NCI-H2107 (cell line): ENCODE results near the gene MKRN2.
"Not testable (repeated sequence)": the region's sequence is repeated elsewhere in the genome, so short reads cannot be mapped to it uniquely, and the experiment has no call there.

Experiments used
- DNase-seq: peaks from one replicate; lab custom pipeline; 2025; lab: John Stamatoyannopoulos, UW

The MKRN2 gene

DNA sequence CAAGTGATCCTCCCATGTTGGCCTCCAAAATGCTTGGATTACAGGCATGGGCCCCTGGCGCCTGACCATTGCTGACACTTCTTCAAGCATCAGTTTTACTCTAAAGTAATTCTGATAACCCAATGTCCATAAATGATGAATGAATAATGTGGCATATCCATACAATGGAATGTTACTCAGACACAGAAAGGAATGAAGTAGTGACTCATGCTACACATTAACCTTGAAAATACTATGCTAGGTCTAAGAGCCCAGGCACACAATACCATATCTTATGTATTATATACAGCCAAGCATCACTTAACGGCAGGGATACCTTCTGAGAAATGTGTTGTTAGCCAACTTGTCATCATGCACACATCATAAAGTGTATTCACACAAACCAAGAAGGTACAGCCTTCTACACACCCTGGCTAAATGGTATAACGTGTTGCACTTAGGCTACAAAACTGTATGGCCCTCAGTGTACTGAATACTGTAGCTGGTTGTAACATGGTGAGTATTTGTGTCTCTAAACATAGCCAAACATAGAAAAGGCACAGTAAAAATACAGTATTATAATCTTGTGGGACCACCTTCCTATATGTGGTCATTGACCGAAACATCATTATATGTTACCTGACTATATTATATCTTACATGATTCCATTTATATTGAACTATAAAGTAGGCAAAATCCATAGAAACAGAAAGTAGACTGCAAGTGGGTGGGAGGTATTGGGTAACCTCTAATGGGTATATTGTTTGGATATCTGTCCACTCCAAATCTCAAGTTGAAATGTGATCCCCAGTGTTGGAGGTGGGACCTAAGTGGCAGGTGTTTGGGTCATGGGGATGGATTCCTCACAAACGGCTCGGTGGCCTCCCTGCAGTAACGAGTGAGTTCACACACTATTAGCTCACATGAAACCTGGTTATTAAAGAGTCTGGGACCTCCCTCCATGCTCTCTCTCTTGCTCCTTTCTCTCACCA lies 31.4 kb downstream of the MKRN2 start:
- DNase-seq, result peak; percentile 75

DNA sequence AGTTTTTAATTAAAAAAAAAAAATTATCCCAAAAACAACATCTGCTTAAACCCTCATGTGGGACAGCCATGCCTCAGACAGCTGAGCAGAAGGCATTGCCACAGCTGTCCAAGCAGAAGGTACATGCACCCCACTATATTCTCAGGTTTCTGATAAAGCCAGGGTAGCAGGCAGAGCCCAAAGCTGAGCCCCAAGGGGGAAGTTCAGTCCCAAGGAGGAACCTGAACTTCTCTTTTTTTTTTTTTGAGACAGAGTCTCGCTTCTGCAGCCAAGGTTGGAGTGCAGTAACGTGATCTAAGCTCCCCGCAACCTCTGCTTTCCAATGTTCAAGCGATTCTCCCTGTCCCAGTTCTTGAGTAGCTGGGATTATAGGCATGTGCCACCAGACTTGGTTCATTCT lies 33.2 kb downstream of the MKRN2 start:
- no peak for DNase-seq

DNA sequence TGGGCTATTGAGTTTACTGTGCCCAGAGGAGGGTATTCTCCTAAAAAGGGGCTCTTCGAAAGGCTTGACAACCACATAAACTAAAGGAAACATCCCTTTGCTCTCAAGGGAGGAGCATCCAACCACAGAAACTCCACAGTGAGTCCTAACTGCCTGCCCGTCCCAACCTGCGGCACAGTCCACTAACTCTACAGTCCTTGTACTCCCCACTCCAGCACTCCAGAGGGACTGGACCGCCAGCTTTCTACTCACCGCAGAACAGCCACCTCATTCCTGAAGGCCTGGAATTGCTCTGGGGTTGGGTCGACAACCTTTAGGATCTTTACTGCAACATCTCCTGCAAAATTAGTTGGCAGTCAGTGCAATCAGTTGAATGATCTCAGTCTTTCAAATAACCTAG lies 34.6 kb downstream of the MKRN2 start:
- no peak for DNase-seq

DNA sequence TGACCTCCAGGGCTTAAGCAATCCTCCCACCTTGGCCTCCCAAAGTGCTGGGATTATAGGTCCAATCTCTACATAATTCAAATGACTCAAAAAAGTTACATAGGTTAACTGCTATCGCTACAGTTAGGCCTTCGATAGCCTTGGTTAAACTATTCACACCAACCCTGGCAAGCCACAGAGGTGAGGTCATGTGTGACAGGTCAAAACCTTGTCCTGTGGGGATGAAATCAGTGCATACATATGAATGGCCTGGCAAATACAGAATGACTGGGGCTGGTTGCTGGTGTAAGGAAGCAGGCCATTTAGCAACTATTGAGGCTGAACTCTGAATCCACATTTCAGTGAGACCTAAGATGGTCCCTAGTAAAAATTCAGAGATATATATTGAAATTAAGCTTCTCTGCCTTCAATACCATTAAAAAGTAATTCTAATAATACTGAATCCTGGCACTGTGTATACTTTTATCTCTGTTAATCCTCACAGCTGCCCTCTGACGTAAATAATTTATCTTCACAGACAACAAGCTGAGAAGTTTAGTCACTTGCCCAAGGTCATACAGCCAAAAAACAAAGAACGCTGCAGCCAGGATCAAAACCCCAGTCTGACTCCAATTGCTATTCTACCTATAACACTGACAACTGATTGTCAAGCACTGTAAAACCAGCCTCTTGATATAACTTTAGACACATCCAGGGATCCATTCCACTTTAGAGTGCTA lies 35.3 kb downstream of the MKRN2 start:
- no peak for DNase-seq

DNA sequence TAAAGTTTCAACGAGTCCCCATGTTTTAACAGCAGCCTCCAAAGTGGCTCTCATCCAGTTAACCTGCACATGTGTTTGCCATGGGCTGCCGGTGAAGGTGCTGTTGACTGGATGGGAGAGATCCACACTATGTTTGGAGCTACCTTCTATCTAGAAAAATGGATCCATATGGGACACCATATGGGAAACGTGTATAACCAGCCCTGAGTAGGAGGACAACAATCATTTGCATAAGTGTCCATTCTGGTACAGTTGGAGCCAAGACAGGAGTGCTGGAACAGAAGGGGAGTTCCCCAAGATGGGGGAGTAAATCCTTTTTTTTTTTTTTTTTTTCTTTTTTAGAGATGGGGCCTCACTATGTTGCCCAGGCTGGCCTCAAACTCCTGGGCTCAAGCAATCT lies 36.6 kb downstream of the MKRN2 start:
- no peak for DNase-seq

DNA sequence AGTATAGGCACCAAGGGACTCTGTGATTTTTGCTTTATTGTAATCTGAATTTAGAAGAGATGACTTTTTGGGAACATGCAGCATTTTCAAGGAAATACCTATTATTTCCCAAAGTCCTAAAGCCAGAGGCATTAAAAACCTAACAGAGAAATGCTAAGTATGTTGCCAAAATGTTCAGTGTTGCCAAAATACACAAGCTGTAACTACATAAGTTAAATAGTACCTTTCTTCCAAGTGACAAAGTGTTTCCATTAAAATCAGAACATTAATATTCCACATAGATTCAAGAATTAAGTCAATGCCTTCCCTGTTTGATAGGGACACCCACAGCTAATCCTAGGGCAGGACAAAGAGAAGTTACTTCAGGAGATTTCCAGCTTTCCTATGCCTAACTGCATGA lies 42.0 kb downstream of the MKRN2 start:
- no peak for DNase-seq

DNA sequence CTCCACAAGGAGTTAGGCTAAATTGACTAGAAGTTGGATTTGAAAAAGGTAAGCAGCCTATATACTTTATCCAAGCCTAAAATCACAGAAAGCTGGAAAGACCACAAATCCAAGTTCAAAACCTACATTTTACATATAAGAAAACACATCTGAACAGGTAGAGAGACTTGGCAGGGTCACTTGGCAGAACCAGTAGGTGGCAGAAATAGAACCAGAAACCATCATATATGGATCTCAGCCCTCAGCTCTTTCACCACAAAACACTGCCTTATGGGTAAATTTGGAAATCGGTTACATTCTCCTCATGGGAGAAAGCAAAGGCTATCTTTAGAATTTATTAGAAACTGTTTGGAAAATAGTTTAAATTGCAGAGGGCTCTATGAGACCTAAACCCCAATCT lies 44.2 kb downstream of the MKRN2 start:
- DNase-seq, result no peak

DNA sequence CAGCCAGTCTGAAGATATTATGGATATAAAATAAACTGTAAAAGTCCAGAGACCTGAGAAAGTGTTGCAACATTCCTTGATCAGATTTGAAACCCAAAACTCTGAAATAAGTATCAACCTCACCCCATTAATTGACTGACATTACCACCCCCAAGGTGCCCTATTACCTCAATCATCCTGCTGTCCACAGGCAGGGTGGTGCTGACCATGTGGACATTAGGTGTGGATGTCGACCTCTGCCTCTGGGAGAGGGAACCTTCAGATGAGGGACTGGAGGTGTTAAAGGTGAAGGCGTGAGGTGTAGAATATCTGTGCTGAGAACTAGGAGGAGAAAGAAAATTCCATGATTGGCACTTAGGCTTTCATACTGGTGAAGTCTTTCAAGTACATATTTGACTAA lies 47.1 kb downstream of the MKRN2 start:
- DNase-seq, result no peak

DNA sequence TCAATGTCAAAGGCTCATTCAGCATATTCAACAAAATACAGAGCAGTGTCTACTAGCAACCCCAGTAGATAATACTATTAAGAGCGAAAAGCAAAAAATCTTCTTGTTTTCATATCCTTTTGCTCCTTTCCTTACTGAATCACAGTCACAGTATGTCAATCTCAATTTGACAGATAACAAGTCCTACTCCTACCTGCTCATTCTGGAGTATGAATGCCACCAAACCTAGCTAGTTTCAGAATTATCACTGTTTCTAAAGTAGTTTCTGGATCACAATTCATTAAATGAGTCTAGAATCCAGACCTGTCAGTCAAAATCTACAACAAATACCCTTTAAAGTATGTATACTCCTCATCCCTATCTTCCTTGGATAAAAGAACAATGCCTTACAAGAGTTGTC lies 51.5 kb downstream of the MKRN2 start:
- no peak for DNase-seq

DNA sequence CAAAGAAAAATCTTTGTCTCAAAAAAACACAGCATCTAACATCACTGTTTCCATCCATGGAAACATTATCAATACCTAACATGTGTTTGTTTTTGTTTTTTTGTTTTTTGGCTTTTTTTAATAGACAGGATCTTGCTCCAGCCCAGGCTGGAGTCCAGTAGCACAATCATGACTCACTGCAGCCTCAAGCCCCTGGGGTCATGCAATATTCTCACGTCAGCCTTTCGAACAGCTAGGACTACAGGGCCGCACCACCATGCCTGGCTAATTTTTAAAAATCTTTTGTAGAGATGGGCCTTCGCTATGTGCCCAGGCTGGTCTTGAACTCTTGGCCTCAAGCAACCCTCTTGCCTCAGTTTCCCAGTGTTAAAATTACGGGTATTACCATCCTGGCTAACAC lies 54.2 kb downstream of the MKRN2 start:
- DNase-seq, result no peak

DNA sequence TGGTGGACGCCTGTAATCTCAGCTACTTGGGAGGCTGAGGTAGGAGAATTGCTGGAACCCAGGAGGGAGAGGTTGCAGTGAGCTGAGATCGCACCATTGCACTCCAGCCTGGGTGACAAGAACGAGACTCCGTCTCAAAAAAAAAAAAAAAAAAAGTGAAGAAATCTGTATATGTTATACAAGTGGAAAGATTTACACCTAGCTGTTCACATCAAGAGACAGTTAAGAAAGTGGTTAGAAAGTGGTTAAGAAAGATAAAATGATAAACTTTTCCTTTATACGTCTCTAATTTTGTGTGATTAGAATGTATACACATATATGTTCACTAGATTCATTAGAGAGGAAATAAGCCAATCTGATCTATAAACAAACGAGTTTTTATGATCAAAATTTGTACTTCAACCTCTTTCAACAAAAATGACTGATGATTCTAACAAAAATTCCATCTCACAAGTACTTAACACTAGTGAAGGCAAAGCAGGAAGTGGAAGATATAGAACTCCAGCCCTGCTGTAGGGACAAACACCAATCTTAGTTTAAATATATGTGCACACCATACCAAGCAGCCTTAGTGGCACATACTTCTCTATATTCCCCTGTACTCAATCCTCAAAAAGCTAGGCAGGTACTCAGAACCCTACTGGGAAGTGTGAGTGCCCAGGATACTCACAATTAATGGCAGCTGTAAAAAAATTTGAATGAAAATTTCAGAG lies 55.8 kb downstream of the MKRN2 start:
- DNase-seq, result no peak

DNA sequence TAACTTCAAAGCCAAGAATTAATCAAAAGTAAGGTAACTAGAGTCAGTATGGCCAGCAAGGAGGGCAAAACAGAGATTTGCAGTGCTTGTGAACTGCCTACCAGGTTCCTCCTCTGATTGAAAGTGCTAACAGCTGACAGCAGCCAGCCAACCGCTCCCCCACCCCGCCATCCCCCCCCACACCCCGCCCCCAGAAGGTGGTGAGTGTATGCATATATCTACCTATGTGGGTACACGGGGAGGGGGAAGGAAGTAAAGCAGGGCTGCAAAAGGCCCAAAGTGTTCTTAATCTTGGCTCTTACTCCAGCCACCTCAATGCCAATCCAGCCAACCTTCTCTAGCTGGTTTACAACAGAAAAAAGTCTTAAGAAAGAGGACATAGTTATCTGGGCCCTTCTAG lies 56.4 kb downstream of the MKRN2 start:
- no peak for DNase-seq

DNA sequence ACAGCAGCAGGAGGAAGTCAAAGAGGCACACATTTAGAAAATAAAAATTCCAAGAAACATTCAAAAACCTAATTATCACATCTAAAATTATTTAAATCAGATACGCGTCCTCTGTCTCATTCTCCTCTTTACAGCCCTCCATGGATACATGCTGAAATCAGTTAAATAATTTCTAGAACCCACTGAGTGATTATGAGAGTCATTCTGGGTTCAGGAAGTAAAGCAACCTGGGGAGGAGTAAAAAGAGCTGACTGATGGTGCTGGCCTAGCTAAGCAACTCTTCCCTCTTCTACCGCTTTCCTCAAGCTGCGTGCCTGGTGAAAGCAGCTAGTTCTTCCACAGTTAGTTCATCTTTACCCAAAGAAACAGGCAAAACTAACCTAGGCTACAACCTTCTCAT lies 58.4 kb downstream of the MKRN2 start:
- no peak for DNase-seq

DNA sequence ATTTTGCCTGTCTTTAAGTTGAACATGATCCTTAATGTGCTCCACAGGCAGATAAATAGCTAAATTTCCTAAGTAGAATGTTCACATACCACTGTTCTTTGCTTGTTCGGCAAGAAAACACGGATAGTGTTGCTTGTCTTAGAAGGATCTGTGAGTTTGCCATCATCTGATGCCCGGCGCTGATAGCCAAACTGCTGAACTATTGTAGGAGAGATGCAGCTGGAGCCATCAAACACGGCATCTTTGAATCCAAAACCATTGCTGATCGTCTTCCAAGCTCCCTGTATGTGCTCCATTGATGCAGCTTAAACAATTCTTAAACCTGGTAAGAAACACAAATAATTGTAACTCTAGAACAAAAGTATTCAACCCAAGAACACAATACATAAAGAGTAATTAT lies 61.5 kb downstream of the MKRN2 start:
- DNase-seq, result no peak

DNA sequence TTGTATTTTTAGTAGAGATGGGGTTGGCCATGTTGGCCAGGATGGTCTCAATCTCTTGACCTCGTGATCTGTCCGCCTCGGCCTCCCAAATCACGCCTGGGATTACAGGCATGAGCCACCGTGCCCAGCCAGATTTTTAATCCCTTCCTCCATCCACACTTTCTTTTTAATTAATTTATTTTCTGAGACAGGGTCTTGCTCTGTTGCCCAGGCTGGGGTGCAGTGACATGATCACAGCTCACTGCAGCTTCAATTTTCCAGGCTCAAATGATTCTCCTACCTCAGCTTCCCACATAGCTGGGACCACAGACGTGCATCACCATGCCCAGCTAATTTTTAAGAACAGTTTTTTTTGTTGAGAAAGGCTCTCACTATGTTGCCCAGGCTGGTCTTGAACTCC lies 63.4 kb downstream of the MKRN2 start:
- no peak for DNase-seq

DNA sequence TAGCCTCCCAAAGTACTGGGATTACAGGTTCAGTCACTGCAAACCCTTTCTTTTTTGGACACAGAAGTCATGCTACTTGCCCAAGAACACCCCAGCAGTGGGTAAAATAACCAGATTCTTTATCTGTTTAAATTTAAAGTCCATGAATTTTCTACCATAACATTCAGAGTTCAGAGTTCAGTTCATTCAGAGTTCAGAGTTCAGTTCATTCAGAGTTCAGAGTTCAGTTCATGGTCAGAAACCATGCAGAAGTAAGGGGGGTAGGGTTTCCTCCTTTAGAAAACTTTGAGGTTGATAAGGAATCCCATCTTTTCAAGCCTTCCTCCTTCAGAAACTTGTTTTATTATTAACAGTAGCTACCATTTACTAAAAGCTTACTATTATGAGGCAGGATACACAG lies 63.8 kb downstream of the MKRN2 start:
- DNase-seq, result no peak

DNA sequence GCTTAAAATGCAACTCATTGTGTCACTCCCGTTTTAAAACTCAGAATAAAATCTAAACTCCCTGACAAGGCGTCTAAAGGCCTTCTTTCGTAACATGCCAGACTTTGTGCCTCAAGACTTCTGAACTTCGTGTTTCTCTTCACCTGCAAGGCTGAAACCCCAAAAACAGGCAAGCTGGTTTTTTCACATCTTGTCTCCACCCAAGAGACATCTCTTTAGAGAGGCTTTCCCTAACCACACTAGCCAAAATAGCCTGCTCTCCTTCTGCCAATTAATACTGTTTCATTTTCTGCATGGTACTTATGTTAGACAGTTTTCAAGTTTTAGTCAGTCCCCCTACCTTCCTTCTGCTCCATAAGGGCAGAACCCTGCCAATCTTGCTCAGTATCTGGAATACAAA lies 65.4 kb downstream of the MKRN2 start:
- no peak for DNase-seq

DNA sequence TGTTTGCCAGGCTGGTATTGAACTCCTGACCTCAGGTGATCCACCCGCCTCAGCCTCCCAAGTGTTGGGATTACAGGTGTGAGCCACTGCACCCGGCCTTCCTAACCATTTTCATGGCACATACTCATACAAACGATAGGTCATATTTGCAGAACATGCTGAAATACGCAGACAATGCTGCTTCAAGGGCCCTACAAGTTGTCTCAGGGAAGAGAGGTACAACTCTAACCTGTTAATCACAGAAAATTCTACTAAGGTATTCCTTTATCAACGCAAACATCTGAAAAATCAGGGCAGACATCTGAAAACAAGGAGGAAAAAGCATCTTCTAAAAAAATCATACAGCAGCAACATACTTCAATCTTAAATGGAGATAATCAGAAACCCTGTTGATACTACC lies 67.2 kb downstream of the MKRN2 start:
- DNase-seq, result no peak

DNA sequence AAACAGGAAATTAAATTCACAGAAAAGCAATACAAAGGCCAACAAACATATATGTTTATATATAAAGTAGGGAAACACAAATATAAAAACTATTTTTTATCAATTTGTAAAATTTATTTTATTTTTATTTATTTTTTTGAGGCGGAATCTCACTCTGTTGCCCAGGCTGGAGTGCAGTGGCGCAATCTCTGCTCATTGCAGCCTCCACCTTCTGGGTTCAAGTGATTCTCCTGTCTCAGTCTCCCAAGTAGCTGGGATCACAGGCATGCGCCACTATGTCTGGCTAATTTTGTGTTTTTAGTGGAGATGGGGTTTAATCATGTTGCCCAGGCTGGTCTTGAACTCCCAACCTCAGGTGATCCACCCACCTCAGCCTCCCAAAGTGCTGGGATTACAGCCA lies 68.1 kb downstream of the MKRN2 start:
- not testable (repeated sequence) for DNase-seq

DNA sequence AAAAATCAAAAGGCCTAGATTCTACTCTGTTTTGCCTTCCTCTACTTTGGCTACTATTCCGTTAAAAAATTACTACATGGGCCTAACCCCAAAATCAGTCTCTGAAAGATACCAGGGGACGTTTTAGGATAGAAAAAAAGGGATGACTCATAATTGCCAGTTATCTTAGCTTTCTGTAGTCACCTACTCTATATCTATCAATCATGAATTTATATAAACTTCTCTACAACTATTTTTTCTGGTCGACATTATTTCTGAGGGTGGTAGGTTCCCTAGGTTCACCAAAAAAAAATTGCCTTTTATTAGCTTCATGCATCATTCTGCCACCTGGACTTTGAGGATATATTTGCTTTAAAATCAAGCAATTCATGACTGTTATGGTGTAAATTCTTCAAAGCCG lies 70.5 kb downstream of the MKRN2 start:
- DNase-seq, result no peak

DNA sequence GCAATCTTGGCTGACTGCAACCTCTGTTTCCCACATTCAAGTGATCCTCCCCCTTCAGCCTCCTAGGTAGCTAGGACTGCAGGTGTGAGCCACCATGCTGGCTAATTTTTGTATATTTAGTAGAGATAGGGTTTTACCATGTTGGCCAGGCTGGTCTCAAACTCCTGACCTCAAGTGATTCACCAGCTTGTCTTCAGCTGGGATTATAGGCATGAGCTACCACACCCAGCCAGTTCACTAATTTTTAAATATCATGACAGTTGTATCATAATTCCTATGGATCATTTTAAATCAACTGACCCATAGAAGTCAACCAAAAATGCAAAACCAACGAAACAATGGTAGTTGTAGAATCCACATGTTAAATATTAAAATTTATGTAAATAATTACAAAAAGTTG lies 71.9 kb downstream of the MKRN2 start:
- no peak for DNase-seq

DNA sequence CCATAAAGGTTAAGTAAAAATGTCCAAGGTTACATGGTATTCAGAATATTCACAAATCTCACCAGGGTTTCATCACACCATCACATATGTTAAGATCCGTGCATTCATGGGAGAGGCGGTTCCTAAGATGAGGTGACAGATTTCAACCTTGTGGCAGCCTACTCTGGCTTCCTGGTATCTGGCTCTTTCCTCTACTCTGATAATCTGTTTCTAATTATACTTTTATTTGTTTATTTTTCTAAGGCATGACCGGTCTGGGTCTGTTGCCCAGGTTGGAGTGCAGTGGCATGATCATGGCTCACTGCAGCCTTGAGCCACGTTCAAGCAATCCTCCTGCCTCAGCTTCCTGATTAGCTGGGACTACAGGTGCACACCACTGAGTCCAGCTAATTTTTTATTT lies 72.7 kb downstream of the MKRN2 start:
- DNase-seq, result no peak

DNA sequence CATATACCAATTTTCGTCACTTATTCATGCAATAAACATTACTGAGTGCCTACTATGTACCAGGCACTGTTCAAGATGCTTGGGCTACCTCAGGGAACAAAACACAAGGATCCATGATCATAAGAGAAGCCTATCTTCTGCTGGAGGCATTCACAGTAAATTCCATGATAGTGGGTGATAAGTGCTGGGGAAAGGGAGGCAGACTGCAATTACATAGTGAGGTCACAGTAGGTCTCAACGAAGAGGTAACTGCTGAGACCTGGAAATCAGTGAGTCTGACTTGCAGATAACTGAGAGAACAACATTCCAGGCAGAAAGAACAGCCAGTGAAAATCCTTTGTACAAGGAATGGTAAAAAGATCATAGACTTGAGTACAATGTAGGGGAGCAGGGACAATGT lies 73.4 kb downstream of the MKRN2 start:
- DNase-seq, result no peak
